DMS114 treated with DMSO at 0.1 percent for 48 hours (cell line): ENCODE measurements around the gene PANK3.
"Not testable (repeated sequence)": the region's sequence is repeated elsewhere in the genome, so short reads cannot be mapped to it uniquely, and the experiment has no call there.

Experiments
- DNase-seq: peaks from one replicate; lab custom pipeline; 2025; ENCODE audit not compliant: unreplicated experiment; lab: John Stamatoyannopoulos, UW

Gene PANK3

DNA sequence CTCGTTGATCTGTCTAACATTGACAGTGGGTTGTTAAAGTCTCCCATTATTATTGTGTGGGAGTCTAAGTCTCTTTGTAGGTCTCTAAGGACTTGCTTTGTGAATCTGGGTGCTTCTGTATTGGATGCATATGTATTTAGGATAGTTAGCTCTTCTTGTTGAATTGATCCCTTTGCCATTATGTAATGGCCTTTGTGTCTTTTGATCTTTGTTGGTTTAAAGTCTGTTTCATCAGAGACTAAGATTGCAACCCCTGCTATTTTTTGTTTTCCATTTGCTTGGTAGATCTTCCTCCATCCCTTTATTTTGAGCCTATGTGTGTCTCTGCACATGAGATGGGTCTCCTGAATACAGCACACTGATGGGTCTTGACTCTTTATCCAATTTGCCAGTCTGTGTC, 17.0 kb upstream of the PANK3 start:
- not testable (repeated sequence) for DNase-seq

DNA sequence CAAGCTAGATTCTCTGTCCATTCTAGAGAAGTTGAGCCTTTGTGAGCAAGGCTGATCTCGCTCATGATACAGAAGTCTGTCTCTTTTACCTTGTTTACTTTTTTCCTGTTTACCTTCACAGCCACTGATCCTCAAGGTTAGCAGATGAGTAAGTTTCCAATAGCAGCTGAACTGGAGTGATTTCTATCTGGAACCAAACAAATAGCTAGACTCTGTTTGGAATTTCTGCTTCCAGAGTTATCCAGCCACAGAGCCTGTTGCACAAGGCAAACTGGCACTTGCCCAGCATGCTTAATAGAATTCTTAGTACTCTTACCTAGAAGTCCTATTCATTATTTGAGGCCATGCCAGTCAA, 12.8 kb upstream of the PANK3 start:
- DNase-seq = no peak

DNA sequence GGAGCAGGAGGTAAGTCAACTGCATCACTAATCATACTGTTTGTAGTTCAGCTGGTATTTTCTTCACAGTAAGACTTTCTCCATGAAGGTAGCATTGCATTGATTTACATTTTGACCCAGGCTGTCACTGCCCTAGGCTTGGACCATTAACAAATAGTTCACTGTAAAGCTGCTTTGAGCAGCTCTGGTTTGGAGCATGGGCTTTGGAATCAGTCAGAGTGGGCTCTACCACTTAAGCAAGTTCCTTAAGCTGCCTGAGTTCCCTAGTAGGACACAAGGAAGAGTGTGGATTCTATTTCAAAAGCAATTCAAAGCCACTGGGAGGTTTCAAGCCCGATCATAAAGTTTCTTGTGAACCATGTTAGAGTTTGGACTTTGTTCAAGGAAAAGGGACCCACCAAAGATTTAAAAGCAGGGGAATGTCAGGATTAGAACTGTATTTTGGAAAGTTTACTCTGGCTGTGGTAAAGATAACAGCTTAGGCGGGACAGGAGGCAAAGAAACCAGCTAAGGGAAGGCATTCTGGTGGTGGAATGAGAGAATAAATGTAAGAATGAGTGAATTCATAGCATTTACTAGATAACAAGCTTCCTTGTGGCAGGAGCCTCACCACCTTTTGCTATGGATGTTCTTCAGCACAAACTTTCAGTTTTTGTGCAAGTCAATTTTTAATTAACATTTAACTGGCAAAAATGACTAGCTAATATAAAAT, 12.3 kb upstream of the PANK3 start:
- DNase-seq = no peak

GRCh38 chr5:168590666-168591065, 11.5 kb upstream of the PANK3 start:
- DNase-seq = no peak

GRCh38 chr5:168587987-168588386, 8.8 kb upstream of the PANK3 start:
- no peak for DNase-seq

DNA sequence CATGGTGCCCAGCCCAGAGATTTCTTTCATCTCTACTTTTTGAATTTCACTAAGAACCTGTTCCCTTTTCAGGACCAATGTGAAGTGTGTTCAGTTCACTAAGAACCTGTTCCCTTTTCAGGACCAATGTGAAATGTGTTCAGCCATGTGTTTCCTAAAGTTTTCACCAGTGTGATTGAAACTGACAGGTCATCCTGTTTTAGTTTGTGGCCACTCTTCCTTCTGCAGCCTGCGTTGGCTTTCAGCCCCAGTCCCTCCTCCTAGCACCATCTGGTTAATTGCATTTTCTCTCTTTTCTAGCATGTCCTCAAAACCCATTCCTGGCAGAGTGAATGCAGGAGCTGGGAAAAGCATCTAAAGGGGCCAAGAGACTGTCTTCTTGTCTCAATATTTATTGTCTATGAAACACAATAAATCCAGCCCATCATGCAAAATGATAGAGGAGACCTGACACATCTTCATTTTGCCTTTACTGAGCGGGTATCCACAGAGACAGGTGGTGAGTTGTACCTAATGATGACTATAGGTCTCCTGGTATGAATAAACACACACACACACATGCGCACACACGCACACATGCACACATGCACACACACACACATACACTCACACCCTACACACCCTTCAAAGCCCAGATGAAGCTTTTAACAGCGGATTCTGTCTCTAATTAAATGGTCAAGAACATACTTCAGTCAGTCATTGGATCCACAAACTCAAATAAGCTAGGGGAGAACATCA, 6.1 kb upstream of the PANK3 start:
- DNase-seq = no peak

DNA sequence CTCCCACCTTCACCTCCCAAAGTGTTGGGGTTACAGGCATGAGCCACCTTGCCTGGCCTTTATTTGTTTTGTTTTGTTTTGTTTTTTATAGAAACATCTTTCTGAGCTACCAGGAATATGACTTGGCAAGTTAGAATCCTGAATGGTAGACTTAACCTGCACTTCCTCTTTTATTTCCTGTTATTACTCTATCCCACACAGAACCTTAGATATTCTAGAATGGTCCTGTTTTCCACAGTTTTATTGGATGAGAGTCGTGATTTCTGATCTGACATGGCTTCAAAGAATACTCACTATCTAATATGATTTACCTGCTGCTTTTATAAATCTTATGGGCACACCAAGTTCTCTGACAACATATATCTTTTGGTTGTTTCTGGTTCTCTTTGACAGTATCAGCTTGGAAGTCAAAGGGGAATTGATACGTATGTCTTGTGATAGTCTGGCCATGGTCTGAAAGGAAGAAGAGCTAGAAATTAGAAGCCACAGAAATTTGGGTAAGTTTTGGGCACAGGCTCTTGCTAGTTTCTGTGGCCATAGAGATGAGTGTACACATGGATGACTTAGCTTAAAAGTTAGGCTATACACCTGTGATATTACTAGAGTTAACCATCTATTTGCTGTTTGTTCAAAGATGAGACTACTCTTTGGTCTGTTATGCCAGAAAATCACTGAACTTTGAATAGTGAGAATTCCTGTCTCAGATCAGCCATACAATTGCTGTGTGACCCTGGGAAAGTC, 4.7 kb upstream of the PANK3 start:
- no peak for DNase-seq

- DNase-seq = not testable (repeated sequence)
Measured at GRCh38 chr5:168580814-168581469, 1.8 kb upstream of the PANK3 start.

- DNase-seq = no peak
Measured at GRCh38 chr5:168580227-168580508, 1.0 kb upstream of the PANK3 start.

- peak; percentile 99 for DNase-seq
Measured at GRCh38 chr5:168579488-168580226, 489 bp upstream of the PANK3 start.

GRCh38 chr5:168578006-168578405, 1.2 kb downstream of the PANK3 start:
- no peak for DNase-seq

DNA sequence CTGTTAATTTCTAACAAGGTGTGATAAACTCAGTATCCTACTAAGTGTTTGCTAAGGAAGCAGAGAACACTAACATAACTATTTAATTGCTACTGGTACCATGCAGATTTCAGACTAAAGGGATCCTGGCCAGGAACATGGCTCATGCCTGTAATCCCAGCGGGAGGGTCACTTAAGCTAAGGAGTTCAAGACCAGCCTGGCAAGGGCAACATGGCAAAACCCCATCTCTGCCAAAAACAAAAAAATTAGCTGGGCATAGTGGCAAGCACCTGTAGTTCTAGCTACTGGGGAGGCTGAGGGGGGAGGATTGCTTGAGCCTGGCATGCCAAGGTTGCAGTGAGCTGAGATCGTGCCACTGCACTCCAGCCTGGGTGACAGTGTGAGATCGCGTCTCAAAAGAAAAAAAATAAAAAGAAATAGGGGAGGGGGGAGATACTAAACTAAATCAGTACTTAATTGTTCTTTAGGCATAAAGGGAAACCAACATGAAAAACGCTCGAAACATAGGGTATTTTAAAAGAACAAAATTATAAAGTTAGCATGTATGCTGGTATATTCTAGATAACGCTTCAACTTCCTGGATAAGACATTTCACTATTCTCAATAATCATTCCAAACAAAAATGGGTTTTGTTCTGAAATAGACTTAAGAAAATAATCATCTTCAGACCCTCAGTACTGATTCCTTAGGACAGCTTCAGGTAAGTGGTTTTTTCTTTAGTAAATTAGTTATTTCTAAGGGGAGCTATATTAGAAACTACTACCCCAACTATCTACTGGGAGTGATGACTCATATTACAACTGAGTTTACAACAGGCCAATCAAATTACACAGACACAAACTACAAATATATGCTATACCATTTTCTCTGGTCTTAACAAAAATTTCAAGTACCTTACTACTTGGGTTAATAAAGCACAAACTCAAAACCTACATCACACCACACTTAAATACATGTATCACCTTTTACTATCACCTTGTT, 3.5 kb downstream of the PANK3 start:
- no peak for DNase-seq

DNA sequence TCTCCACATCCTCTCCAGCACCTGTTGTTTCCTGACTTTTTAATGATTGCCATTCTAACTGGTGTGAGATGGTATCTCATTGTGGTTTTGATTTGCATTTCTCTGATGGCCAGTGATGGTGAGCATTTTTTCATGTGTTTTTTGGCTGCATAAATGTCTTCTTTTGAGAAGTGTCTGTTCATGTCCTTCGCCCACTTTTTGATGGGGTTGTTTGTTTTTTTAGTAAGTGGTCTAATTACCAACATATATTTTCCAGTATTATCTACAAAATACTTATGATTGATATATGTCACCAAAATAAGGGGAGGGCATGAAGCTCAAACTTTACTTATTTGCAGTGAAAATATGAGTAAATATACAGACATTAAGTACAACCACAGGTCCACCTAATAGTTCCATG, 5.0 kb downstream of the PANK3 start:
- DNase-seq = not testable (repeated sequence)

GRCh38 chr5:168573663-168574062, 5.5 kb downstream of the PANK3 start:
- DNase-seq = not testable (repeated sequence)

- no peak for DNase-seq
Measured at GRCh38 chr5:168570490-168571328, 8.5 kb downstream of the PANK3 start.

DNA sequence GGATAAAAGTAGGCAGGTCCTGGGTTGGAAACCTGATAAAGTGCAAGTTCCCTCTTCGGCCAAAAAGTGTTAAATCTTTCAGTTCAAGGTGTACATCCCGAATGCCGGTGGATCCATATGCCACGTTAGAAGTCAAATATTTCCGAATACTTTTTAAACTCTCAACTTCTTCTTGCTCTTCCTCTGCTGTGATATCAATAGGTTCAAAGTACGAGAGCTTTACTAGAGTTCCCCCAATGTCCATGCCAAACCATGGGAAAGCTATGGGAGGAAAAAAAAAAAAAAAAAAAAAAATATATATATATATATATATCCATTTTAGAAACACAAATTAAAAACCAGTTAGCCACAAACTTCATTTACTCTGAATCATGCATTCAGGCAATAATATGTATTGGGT, 10.4 kb downstream of the PANK3 start:
- DNase-seq = no peak

- no peak for DNase-seq
Measured at GRCh38 chr5:168563959-168564358, 15.2 kb downstream of the PANK3 start.

DNA sequence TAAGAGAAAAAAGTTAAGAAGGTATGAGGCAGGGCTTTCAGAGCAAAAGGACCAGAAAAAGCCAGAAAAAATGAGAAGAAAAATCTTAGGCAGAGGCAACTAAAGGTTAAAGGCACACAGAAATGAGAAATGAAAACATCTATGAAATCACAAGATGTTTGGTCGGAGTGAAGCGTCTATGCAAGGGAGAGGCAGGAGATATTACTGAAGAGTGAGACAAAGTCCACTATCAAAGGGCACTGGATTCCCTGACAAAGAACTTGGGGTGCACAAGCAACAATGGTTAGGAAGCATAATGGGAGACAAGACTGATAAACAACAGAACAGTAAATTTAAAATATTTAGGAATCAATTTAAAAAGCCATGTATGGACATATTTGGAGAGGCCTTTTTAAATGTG, 16.9 kb downstream of the PANK3 start:
- DNase-seq = no peak

DNA sequence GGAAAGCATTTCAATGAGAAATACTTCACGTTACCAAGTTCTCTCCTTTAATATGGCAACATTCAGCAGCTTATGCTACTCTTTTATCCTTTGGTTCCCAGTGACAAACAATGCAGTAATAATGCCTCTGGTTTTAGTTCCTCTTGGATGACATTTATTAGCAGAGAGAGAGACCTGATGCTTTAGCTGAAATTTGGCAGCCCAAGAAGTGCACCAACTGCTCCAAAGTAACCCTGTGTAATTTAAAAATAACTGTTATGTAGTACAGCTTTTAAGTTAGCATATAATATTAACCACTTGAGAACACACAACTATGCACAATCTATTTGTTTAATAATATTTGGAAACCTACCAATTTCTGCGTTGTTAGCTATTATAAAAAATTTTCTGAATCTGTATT, 21.8 kb downstream of the PANK3 start:
- DNase-seq = no peak
